HL-60/S4 (cell line): ENCODE measurements around the gene URGCP.

Experiments used
- in situ Hi-C: fragments of 300-500 bp; cut with MboI; formaldehyde crosslinking; loops from 2 replicates; pipeline ENCODE4 v1.14.3; 2022; ENCODE audit warnings: low sequenced_read_pairs

URGCP gene

DNA sequence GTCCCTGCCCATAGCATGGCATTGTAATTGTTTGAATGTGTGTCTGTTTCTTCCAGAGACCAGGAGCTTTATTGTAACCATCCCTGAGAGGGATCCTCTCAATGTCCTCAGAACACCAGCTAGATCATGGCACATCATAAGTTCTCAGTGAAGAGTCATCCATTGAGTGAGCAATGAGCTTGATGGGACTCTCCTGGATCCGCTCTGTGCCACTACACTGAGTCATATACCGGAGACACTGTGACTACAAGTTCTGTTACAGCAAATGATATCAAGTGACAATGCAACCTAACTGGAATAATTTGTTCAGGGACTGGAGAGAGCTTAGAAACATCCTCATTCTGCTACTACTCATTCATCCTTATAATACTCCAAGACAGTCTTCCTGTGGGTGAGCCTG is 62.1 kb downstream of the URGCP start:
- in situ Hi-C loops, result loop anchor here (25.0 kb wide), 2 partner anchors 282 to 907 kb away; partner anchors contain the start of genes MRPL32 and PSMA2

DNA sequence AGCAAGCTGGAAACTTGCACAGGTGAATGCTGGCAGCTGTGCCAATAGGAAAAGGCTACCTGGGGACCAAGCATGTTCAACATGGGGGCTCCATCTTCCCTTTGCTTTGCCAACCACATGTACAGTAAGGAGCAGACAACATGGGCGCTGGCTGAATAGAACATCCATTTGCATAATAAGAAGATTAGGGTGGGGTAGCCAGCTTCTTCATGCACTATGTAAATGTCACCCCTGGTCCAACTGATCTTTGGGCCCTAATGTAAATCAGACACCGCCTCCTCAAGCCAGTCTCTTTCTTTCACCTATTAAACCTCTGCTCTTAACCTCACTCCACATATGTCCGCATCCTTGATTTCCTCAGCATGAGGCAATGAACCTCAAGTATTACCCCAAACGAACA is 63.1 kb downstream of the URGCP start:
- in situ Hi-C loops, result loop anchor here (25.0 kb wide), 2 partner anchors 281 to 906 kb away; partner anchors contain the start of genes MRPL32 and PSMA2

DNA sequence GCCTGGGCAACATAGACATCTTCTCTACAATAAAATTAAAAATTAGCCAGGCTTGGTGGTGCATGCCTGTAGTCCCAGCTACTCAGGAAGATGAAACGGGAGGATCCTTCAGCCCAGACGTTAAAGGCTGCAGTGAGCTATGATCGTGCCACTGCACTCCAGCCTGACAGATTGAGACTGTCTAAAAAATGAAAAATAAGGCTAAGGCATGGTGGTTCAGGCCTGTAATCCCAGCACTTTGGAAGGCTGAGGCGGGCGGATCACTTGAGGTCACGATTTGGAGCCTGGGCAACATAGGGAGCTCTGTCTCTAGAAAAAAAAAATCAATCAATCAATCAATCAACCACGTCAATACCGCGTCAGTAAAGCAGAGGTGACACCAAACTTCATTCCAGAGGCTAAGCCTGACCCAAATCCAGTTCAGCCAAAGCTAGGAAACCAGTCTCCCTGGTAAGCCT is 68.2 kb downstream of the URGCP start:
- in situ Hi-C loops, result loop anchor here (25.0 kb wide), 2 partner anchors 276 to 901 kb away; partner anchors contain the start of genes MRPL32 and PSMA2

DNA sequence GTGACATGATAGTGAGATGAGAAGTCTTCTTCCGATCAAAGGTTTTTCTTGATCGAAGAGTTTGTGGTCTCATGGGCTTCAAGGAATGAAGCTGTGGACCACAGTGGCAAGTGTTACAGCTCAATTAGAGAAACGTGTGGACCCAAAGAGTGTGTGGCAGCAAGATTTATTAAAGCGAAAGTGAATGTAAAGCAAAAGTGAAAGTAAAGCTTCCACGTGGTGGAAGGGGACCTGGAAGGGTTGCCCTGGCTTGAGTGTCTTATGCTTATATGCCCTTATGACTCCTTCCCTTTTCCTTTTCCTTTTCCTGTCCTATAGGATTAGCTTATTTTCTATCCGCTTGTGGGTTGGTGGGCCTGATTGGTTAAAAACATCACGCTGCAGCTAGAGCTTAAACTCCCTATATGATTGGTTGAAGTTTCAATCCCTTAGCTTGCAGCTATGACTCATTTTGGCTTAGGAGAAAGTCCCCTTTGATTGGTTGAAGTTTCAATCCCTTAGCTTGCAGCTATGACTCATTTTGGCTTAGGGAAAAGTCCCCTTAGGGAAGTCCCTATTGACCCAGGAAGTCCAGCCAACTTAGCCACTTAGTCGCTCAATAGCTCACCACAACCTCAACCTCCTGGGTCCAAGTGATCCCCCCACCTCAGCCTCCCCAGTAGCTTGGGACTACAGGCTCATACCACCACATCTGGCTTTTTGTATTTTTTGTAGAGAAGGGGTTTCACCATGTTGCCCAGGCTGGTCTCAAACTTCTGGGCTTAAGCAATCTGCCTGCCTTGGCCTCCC is 71.7 kb downstream of the URGCP start:
- in situ Hi-C loops, result loop anchor here (25.0 kb wide), 2 partner anchors 272 to 897 kb away; partner anchors contain the start of genes MRPL32 and PSMA2

DNA sequence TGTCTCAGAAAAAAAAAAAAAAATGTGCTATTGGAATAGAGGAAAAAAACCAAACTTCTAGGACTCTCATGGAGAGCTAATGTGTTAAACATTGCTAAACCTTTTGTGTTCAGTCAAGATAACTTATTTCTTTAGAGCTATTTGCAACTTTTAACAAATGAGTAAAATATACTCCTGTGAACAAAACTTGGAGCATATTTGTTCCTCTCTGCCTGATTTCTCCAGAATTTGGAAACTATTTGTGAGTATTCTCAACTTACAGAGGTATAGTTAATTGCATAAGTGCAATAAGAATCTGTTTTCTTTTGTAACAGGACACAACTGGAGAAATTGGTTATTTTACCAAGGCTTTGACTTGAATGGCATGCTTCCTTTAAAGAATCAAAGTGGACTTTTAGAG is 75.5 kb downstream of the URGCP start:
- in situ Hi-C loops, result loop anchor here (25.0 kb wide), 2 partner anchors 269 to 894 kb away; partner anchors contain the start of genes MRPL32 and PSMA2
